PC-9 (cell line): Measurements from ENCODE around the gene LHX6. TPM values are rescaled to one million over a fixed set of nuclear protein-coding genes. Genes with fewer than 3 reads are reported as not detected.

ENCODE experiments used
- BruUV-seq: library from RNA; stranded (reverse); fragments of 400-500 nt; replicated peaks from 2 replicates; lab custom pipeline; 2021; lab: Mats Ljungman, UMichigan
- CTCF ChIA-PET: fragments of 300-600 bp; sonication (Branson Sonifier 250); formaldehyde crosslinking; loops from one replicate; lab custom pipeline; 2022; ENCODE audit warnings: antibody characterized with exemption; lab: Charles Lee
- POLR2A ChIA-PET: fragments of 300-600 bp; sonication (Branson Sonifier 250); formaldehyde crosslinking; loops from one replicate; lab custom pipeline; 2022; ENCODE audit warnings: antibody characterized with exemption; ENCODE audit not compliant: unreplicated experiment; lab: Charles Lee
- DNase-seq, 2 experiments: peaks; one replicate each; pipeline versions ENCODE4 v3.0.0 to v3.0.0-alpha.2; 2015 to 2022; ENCODE audit warnings: mixed read lengths in 1 of 2
- H2AFZ ChIP-seq: fragments of 200-600 bp; sonication (generic); 2 replicates; pipeline ENCODE4 v1.8.1; 2017; ENCODE audit warnings: antibody characterized with exemption
- H3F3A ChIP-seq: fragments of 200-600 bp; sonication (generic); 2 replicates; pipeline ENCODE4 v1.8.1; 2017; ENCODE audit warnings: antibody characterized with exemption, mild to moderate bottlenecking, low read depth; ENCODE audit not compliant: insufficient read depth
- H3K27ac ChIP-seq: fragments of 200-600 bp; sonication (generic); 2 replicates; pipeline ENCODE4 v1.6.1; 2016; ENCODE audit warnings: mixed run types
- H3K27me3 ChIP-seq: fragments of 200-600 bp; sonication (generic); 2 replicates; pipeline ENCODE4 v1.6.1; 2016; ENCODE audit warnings: low read depth, mixed run types; ENCODE audit not compliant: insufficient read depth
- H3K36me3 ChIP-seq: fragments of 200-600 bp; sonication (generic); 2 replicates; pipeline ENCODE4 v1.6.1; 2016; ENCODE audit warnings: low read depth, mixed run types
- H3K4me1 ChIP-seq: fragments of 200-600 bp; sonication (generic); replicated peaks from 2 replicates; pipeline ENCODE4 v1.6.1; 2016; ENCODE audit warnings: mixed run types; ENCODE audit not compliant: insufficient read depth
- H3K4me2 ChIP-seq: fragments of 200-600 bp; sonication (generic); 2 replicates; pipeline ENCODE4 v1.6.1; 2017; ENCODE audit warnings: mixed run types
- H3K4me3 ChIP-seq: fragments of 200-600 bp; sonication (generic); 2 replicates; pipeline ENCODE4 v1.6.1; 2016; ENCODE audit warnings: mixed run types
- H3K79me2 ChIP-seq: fragments of 200-600 bp; sonication (generic); 2 replicates; pipeline ENCODE4 v1.6.1; 2017; ENCODE audit warnings: low read depth, mixed run types
- H3K9me2 ChIP-seq: fragments of 200-600 bp; sonication (generic); 2 replicates; pipeline ENCODE4 v1.8.1; 2017; ENCODE audit warnings: mild to moderate bottlenecking; ENCODE audit not compliant: insufficient read depth
- H3K9me3 ChIP-seq: fragments of 200-600 bp; sonication (generic); 2 replicates; pipeline ENCODE4 v1.8.1; 2016; ENCODE audit warnings: low read depth; ENCODE audit not compliant: insufficient read depth
- H4K20me1 ChIP-seq: fragments of 200-600 bp; sonication (generic); 2 replicates; pipeline ENCODE4 v1.8.1; 2017; ENCODE audit not compliant: insufficient read depth
- EZH2 ChIP-seq: fragments of 200-600 bp; sonication (generic); IDR thresholded peaks from 2 replicates; pipeline ENCODE4 v1.8.0; 2017; ENCODE audit warnings: antibody characterized with exemption, low read depth
- intact Hi-C: fragments of 100-400 bp; cut with micrococcal nuclease; formaldehyde crosslinking; loops from one replicate; pipeline ENCODE4 v1.10.0; 2022; ENCODE audit not compliant: unreplicated experiment
- total RNA-seq: library from RNA; stranded (reverse); gene quantifications from 2 replicates; pipeline ENCODE4 v1.2.3, GENCODE V29; 2021
- TF ChIP-seq, protein P1 (sequence below): fragments of 200-600 bp; sonication (generic); conservative IDR thresholded peaks from 2 replicates; pipeline ENCODE4 v1.6.1; 2017; ENCODE audit warnings: mixed run types, antibody characterized with exemption, mild to moderate bottlenecking, moderate library complexity

Gene LHX6
- total RNA-seq, 1 experiment from 2014 or later = not detected

DNA sequence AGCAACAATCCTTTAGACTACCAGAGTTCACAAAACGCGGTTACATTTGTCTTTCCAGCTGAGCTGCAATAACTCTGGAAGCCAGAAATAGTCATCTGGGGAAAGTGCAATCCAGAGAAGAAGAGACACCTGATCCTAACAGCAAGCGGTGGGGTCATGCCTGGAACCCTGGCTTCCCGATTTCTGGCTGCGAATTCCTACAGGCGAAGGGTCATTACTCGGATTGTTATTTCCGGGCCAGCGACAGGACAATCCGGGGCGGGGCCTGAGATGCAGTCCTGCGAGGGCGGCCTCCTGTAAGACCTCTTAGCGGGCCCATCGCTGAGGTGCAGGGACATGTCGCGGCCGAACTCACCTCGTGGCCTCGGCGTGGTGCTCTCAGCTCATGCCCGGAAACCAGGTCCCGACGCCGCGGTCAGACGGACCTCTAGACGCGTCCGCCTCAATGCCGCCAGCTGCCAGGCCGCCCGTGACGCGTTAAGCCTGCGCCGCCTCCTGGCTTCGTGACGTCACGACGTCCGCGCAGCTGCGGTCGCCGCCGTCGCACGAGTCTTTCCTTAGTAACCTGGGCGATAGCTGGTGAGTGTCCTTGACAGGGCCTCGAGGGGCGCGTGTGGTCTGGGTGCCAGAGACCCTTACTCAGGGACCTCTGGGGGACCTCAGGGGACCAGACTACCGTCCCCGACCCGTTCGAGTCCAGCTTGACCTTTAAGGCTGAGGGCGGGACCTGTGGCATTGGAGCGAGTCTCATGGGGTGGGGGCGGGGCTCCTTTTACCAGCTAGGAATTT, 35.8 kb upstream of the LHX6 start, which contains the start of the genes MRRF and RBM18:
Gene MRRF, plus strand, starts transcription at position 523 of the 789 bp plus-strand sequence. CDS start 6,010 bp downstream, outside the sequence.
Gene RBM18, minus strand, starts transcription at position 481 of the 789 bp plus-strand sequence. CDS start 3,348 bp downstream, outside the sequence.
- Histone ChIP-seq H4K20me1 (peaks cover 8% of the 10 kb centered on the region; the same call in 1 of the 2 replicates), H3K79me2 (peaks cover 59% of the 10 kb centered on the region), H3K4me1 (peaks cover 18% of the 10 kb centered on the region), H3K27ac (peak within 1 kb of the TSS; percentile 75), H3K4me3 (peak within 1 kb of the TSS; percentile 73), H3K4me2 (peak within 1 kb of the TSS; percentile 95), H2AFZ (peak within 1 kb of the TSS; percentile 86), H3K27me3 (no peaks in the 10 kb centered on the region), H3F3A (peaks cover 13% of the 10 kb centered on the region; the same call in 1 of the 2 replicates), H3K9me2 (no peaks in the 10 kb centered on the region), H3K36me3 (0 out of 2 replicates have a peak, but pooled peaks cover 4% of the 10 kb centered on the region), H3K9me3 (no peaks in the 10 kb centered on the region)
- TF ChIP-seq, protein P1, sequence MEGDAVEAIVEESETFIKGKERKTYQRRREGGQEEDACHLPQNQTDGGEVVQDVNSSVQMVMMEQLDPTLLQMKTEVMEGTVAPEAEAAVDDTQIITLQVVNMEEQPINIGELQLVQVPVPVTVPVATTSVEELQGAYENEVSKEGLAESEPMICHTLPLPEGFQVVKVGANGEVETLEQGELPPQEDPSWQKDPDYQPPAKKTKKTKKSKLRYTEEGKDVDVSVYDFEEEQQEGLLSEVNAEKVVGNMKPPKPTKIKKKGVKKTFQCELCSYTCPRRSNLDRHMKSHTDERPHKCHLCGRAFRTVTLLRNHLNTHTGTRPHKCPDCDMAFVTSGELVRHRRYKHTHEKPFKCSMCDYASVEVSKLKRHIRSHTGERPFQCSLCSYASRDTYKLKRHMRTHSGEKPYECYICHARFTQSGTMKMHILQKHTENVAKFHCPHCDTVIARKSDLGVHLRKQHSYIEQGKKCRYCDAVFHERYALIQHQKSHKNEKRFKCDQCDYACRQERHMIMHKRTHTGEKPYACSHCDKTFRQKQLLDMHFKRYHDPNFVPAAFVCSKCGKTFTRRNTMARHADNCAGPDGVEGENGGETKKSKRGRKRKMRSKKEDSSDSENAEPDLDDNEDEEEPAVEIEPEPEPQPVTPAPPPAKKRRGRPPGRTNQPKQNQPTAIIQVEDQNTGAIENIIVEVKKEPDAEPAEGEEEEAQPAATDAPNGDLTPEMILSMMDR = no peak
- no peak for TF ChIP-seq EZH2
- BruUV-seq = TSS peak; percentile 64
- CTCF ChIA-PET = interaction anchor here (0.6 to 0.7 kb wide), 2 partner anchors 66 to 173 kb away, joined by 8 to 12 read pairs; no protein-coding TSS in a partner anchor
- intact Hi-C loops = loop anchor here (2.0 kb wide), 1 partner anchor 106 kb away; the partner anchor contains the start of genes MORN5 and NDUFA8
- POLR2A ChIA-PET = interaction anchor here (0.6 to 0.7 kb wide), 2 partner anchors 11 to 633 kb away, joined by 3 to 25 read pairs; no protein-coding TSS in a partner anchor
- peak; percentile 79 to 92 for DNase-seq

DNA sequence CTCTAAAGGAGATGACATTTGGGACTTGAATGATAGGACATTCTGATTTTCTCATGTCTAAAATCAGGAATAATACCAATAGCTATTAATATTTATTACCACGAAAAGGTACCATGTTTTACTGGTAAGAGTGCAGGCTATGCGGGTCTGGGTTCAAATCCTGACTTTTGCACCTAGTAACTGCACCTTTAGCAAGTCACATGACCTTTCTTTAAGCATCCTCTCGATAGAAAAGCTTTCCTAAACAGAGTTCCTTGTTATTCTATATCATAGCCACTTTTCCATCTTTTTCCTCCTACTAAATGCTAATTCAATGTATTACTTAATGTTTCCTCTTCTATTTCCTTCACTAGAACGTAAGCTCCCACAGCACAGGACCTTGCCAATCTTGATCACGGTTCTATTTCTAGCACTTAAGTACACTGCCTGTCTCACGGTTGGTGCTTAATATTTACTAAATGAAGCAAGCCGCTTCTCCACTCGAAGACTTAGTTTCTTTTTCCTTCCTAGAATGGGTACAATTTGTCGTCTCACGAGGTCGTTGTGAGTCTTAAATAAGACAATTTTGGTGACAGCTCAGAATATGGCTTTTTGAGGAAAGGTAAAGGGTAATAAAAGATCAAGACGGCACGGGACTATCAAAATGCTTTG, 35.1 kb upstream of the LHX6 start:
- Histone ChIP-seq H3K4me3 (peak overlapping the region; percentile 73), H3K9me3 (no peaks in the 10 kb centered on the region), H3K36me3 (0 out of 2 replicates have a peak, but pooled peaks cover 4% of the 10 kb centered on the region), H3K4me1 (peaks cover 18% of the 10 kb centered on the region), H3K27me3 (no peaks in the 10 kb centered on the region), H3F3A (peaks cover 13% of the 10 kb centered on the region; the same call in 1 of the 2 replicates), H4K20me1 (peaks cover 8% of the 10 kb centered on the region; the same call in 1 of the 2 replicates), H3K4me2 (peak overlapping the region; percentile 95), H2AFZ (peak overlapping the region; percentile 86), H3K27ac (peak overlapping the region; percentile 75), H3K9me2 (no peaks in the 10 kb centered on the region), H3K79me2 (peaks cover 59% of the 10 kb centered on the region)
- BruUV-seq = no TSS peak
- DNase-seq = no peak
- intact Hi-C loops = loop anchor here (2.0 kb wide), 1 partner anchor 105 kb away; the partner anchor contains the start of genes MORN5 and NDUFA8
- ChIA-PET POLR2A (interaction anchor here (0.6 kb wide), 1 partner anchor 633 kb away, joined by 3 read pairs; no protein-coding TSS in a partner anchor), CTCF (no interaction called here)
- TF ChIP-seq, protein P1 = no peak
- TF ChIP-seq EZH2 = no peak

DNA sequence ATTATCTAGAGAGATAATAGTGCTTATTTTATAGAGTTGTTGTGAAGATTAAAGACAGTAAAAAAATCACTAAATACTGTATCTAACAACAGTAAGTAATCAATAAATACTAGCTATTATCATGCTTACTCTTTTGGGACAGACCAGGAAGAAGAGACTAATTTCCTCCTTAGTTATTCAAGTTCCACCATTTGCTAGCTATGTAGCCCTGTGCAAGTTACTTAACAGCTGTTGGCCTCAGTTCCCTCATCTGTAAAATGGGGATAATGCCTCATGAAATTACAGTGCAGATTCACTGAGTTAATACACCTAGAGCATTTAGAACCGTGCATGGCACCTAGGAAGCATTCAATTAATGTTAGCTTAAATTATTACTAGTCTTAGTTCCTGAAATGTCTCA, 33.3 kb upstream of the LHX6 start:
- H3K79me2 ChIP-seq = peaks cover 42% of the 10 kb centered on the region
- H3K4me2 ChIP-seq = no peak overlapping the region
- no peaks in the 10 kb centered on the region for H4K20me1 ChIP-seq
- TF ChIP-seq, protein P1 = no peak
- TF ChIP-seq EZH2 = no peak
- intact Hi-C loops = no loop called here
- no peak for DNase-seq
- H2AFZ ChIP-seq = no peak overlapping the region
- no peak overlapping the region for H3K4me3 ChIP-seq
- no peaks in the 10 kb centered on the region for H3K9me3 ChIP-seq
- H3K36me3 ChIP-seq = 0 out of 2 replicates have a peak, but pooled peaks cover 4% of the 10 kb centered on the region
- CTCF ChIA-PET = no interaction called here
- H3K9me2 ChIP-seq = no peaks in the 10 kb centered on the region
- no peak overlapping the region for H3K27ac ChIP-seq
- POLR2A ChIA-PET = no interaction called here
- H3F3A ChIP-seq = peaks cover 13% of the 10 kb centered on the region; the same call in 1 of the 2 replicates
- peaks cover 18% of the 10 kb centered on the region for H3K4me1 ChIP-seq
- BruUV-seq = no TSS peak
- H3K27me3 ChIP-seq = no peaks in the 10 kb centered on the region
